H1 (cell line): ENCODE measurements around the gene OR2V2.

Experiments used
- ASH2L ChIP-seq: fragments of 200-600, 300-600 bp; sonication (generic); IDR thresholded peaks from one replicate; pipeline ENCODE4 v1.7.1; 2017; ENCODE audit warnings: low read length
- ATF2 ChIP-seq: IDR thresholded peaks from 2 replicates; pipeline ENCODE4 v1.6.1; 2012; ENCODE audit warnings: low read length, inconsistent platforms
- BCL11A ChIP-seq, 2 experiments: IDR thresholded peaks; one replicate each; pipeline ENCODE4 v1.6.1; 2011; ENCODE audit warnings: low read depth in 2 of 2, low read length in 2 of 2, mild to moderate bottlenecking in 2 of 2
- CTCF ChIP-seq, 3 experiments: IDR thresholded peaks; 1 replicate in 2 of 3; 2 replicates in 1 of 3; pipeline versions ENCODE4 v1.5.1 to v1.6.1; 2011; ENCODE audit warnings: low read length in 3 of 3, mild to moderate bottlenecking in 3 of 3, inconsistent platforms in 2 of 3, low read depth in 1 of 3, moderate library complexity in 1 of 3; ENCODE audit not compliant: insufficient read depth in 1 of 3; ENCODE audit errors: control extremely low read depth in 1 of 3
- EP300 ChIP-seq, 2 experiments: IDR thresholded peaks; 1 replicate in 1 of 2; 2 replicates in 1 of 2; pipeline ENCODE4 v1.6.1; 2011 to 2012; ENCODE audit warnings: low read depth in 2 of 2, low read length in 2 of 2, mild to moderate bottlenecking in 2 of 2, borderline replicate concordance in 1 of 2, inconsistent platforms in 1 of 2, moderate library complexity in 1 of 2
- EZH2 ChIP-seq: fragments of 200-600 bp; sonication (generic); IDR thresholded peaks from 2 replicates; pipeline ENCODE4 v1.7.1; 2012; ENCODE audit warnings: low read depth, mild to moderate bottlenecking, moderate library complexity, low read length, inconsistent platforms; ENCODE audit not compliant: severe bottlenecking
- HDAC6 ChIP-seq: IDR thresholded peaks from one replicate; pipeline ENCODE4 v1.7.1; 2012; ENCODE audit warnings: low read depth, mild to moderate bottlenecking, inconsistent platforms, low read length, moderate library complexity
- JUND ChIP-seq: IDR thresholded peaks from 2 replicates; pipeline ENCODE4 v1.6.1; 2011; ENCODE audit warnings: mild to moderate bottlenecking, improper control_type of control experiment, low read length
- MAX ChIP-seq: IDR thresholded peaks from 2 replicates; pipeline ENCODE4 v1.6.1; 2012; ENCODE audit warnings: inconsistent platforms
- POLR2A ChIP-seq, 2 experiments: IDR thresholded peaks; 1 replicate in 1 of 2; 2 replicates in 1 of 2; pipeline ENCODE4 v1.6.1; 2011; ENCODE audit warnings: low read depth in 2 of 2, low read length in 2 of 2, mild to moderate bottlenecking in 2 of 2; ENCODE audit errors: control extremely low read depth in 1 of 2
- POLR2AphosphoS5 ChIP-seq: IDR thresholded peaks from 2 replicates; pipeline ENCODE4 v1.6.1; 2011; ENCODE audit warnings: low read depth, low read length
- POU5F1 ChIP-seq: IDR thresholded peaks from 2 replicates; pipeline ENCODE4 v1.6.1; 2011; ENCODE audit warnings: low read depth, mild to moderate bottlenecking, low read length, moderate library complexity
- RXRA ChIP-seq: IDR thresholded peaks from 2 replicates; pipeline ENCODE4 v1.6.1; 2011; ENCODE audit warnings: low read depth, mild to moderate bottlenecking, low read length, moderate library complexity; ENCODE audit not compliant: insufficient read depth
- TAF1 ChIP-seq: IDR thresholded peaks from 2 replicates; pipeline ENCODE4 v1.6.1; 2011; ENCODE audit warnings: mild to moderate bottlenecking, low read depth, low read length

GRCh38 chr5:181114844-181115778 is 32.3 kb upstream of the OR2V2 start:
- no peak for TF ChIP-seq CTCF (IDR thresholded peaks at IDR 0.05; ENCODE audit: control extremely low read depth in 1 of 3, insufficient read depth in 1 of 3, low read depth in 1 of 3, low read length in 3 of 3)
- no peak for TF ChIP-seq TAF1
- peak; percentile 83 for TF ChIP-seq EZH2
- TF ChIP-seq ASH2L, result no peak
- TF ChIP-seq EP300 (IDR thresholded peaks at IDR 0.05; ENCODE audit: borderline replicate concordance in 1 of 2, low read depth in 2 of 2, low read length in 2 of 2), result no peak
- no peak for TF ChIP-seq POLR2A (IDR thresholded peaks at IDR 0.05; ENCODE audit: control extremely low read depth in 1 of 2, low read depth in 2 of 2, low read length in 2 of 2)
- TF ChIP-seq ATF2, result no peak
- TF ChIP-seq BCL11A (IDR thresholded peaks at IDR 0.05; ENCODE audit: low read depth in 2 of 2, low read length in 2 of 2), result no peak
- no peak for TF ChIP-seq POLR2AphosphoS5
- no peak for TF ChIP-seq HDAC6
- no peak for TF ChIP-seq RXRA
- TF ChIP-seq MAX, result peak; percentile 65
- TF ChIP-seq JUND, result no peak
- TF ChIP-seq POU5F1, result no peak
